ENCODE measurements around the gene RTP2. TPM values are rescaled to one million over a fixed set of nuclear protein-coding genes. Genes with fewer than 3 reads are reported as not detected.

Gene RTP2
- total RNA-seq, 1 donor from 2014 or later, result not detected

GRCh38 chr3:187739561-187740332 lies 37.4 kb upstream of the RTP2 start:
- DNase-seq (ENCODE audit: low spot score in 2 of 2) (peak; percentile 65 to 68), FAIRE-seq (no peak)

- no peak for FAIRE-seq
Measured at GRCh38 chr3:187739094-187739560, 36.8 kb upstream of the RTP2 start.

GRCh38 chr3:187738331-187739093 lies 36.2 kb upstream of the RTP2 start:
- DNase-seq (ENCODE audit: low spot score in 2 of 2) (peak; percentile 86 to 91), FAIRE-seq (no peak)

More at GRCh38 chr3:187739094-187739560, 36.8 kb upstream of the RTP2 start:
- DNase-seq (ENCODE audit: low spot score in 2 of 2), result no peak

- FAIRE-seq, result no peak
- DNase-seq (ENCODE audit: low spot score in 2 of 2), result no peak
Measured at GRCh38 chr3:187738071-187738330, 35.6 kb upstream of the RTP2 start.

- no peak for DNase-seq (ENCODE audit: low spot score in 2 of 2)
Measured at GRCh38 chr3:187737368-187738070, 35.2 kb upstream of the RTP2 start.

GRCh38 chr3:187737006-187737367 lies 34.6 kb upstream of the RTP2 start:
- DNase-seq (ENCODE audit: low spot score in 2 of 2) (no peak), FAIRE-seq (no peak)

More at GRCh38 chr3:187737368-187738070, 35.2 kb upstream of the RTP2 start:
- no peak for FAIRE-seq

GRCh38 chr3:187736418-187736871 lies 34.1 kb upstream of the RTP2 start:
- DNase-seq (ENCODE audit: low spot score in 2 of 2) (no peak), FAIRE-seq (no peak)

- FAIRE-seq (no peak), DNase-seq (ENCODE audit: low spot score in 2 of 2) (no peak)
Measured at GRCh38 chr3:187735837-187736236, 33.5 kb upstream of the RTP2 start.

GRCh38 chr3:187735383-187735782 lies 33.0 kb upstream of the RTP2 start:
- FAIRE-seq (no peak), DNase-seq (ENCODE audit: low spot score in 2 of 2) (no peak)

- FAIRE-seq (no peak), DNase-seq (ENCODE audit: low spot score in 2 of 2) (no peak)
Measured at GRCh38 chr3:187734841-187735240, 32.5 kb upstream of the RTP2 start.

GRCh38 chr3:187733371-187733770 lies 31.0 kb upstream of the RTP2 start:
- FAIRE-seq (no peak), DNase-seq (ENCODE audit: low spot score in 2 of 2) (no peak)

- FAIRE-seq (no peak), DNase-seq (ENCODE audit: low spot score in 2 of 2) (no peak)
Measured at GRCh38 chr3:187729598-187729997, 27.2 kb upstream of the RTP2 start.

- no peak for FAIRE-seq
- DNase-seq (ENCODE audit: low spot score in 2 of 2), result no peak
Measured at GRCh38 chr3:187728940-187729583, 26.7 kb upstream of the RTP2 start.

- no peak for FAIRE-seq
- DNase-seq (ENCODE audit: low spot score in 2 of 2), result no peak
Measured at GRCh38 chr3:187728248-187728647, 25.9 kb upstream of the RTP2 start.

GRCh38 chr3:187726564-187726963 lies 24.2 kb upstream of the RTP2 start:
- FAIRE-seq, result no peak
- no peak for DNase-seq (ENCODE audit: low spot score in 2 of 2)

- DNase-seq (ENCODE audit: low spot score in 2 of 2) (no peak), FAIRE-seq (no peak)
Measured at GRCh38 chr3:187725653-187726370, 23.5 kb upstream of the RTP2 start.

- DNase-seq (ENCODE audit: low spot score in 2 of 2) (no peak), FAIRE-seq (no peak)
Measured at GRCh38 chr3:187725224-187725623, 22.9 kb upstream of the RTP2 start.

GRCh38 chr3:187722206-187722612 lies 19.9 kb upstream of the RTP2 start:
- FAIRE-seq, result no peak
- DNase-seq (ENCODE audit: low spot score in 2 of 2), result no peak

- FAIRE-seq, result no peak
- no peak for DNase-seq (ENCODE audit: low spot score in 2 of 2)
Measured at GRCh38 chr3:187721055-187721454, 18.7 kb upstream of the RTP2 start.

GRCh38 chr3:187720337-187720670 lies 17.9 kb upstream of the RTP2 start:
- FAIRE-seq, result no peak
- DNase-seq (ENCODE audit: low spot score in 2 of 2), result no peak

Measured in frontal cortex (tissue), 4 donors.